ENCODE measurements around the gene ATP1B3. TPM values are rescaled to one million over a fixed set of nuclear protein-coding genes. Genes with fewer than 3 reads are reported as not detected.
"Not testable (repeated sequence)": the region's sequence is repeated elsewhere in the genome, so short reads cannot be mapped to it uniquely, and the experiment has no call there.

ATP1B3 gene
- total RNA-seq, 2 donors from 2014 or later, result 182 to 194 TPM

DNA sequence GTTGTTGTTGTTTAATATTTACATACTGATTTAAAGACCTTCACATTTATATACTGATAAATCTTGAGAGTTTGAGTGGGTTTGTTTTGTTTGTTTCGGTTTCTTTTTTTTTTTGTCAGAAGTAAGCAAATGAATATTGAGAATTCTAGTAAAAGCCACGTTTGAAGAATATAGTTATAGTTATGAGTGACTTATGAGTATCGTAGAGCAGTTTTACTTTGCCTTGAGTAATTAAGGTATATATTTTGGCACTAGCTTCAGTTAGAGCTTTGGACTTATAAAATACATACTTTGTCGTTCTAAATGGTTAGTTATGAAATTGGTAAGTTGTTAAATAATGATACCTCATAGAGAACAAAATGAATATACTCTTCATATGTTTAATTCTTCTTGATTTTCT is 27.8 kb downstream of the ATP1B3 start:
- no peaks in the 10 kb centered on the region for H3K27me3 ChIP-seq (ENCODE audit: control insufficient read depth, insufficient read depth, low read length, poor library complexity, severe bottlenecking)
- WGBS, 2 experiments (ENCODE audit: insufficient coverage in 1 of 2, insufficient read length in 1 of 2), result 85 to 100% methylated on average over 2 to 4 of the region's 4 CpGs
- TF ChIP-seq, protein P1, sequence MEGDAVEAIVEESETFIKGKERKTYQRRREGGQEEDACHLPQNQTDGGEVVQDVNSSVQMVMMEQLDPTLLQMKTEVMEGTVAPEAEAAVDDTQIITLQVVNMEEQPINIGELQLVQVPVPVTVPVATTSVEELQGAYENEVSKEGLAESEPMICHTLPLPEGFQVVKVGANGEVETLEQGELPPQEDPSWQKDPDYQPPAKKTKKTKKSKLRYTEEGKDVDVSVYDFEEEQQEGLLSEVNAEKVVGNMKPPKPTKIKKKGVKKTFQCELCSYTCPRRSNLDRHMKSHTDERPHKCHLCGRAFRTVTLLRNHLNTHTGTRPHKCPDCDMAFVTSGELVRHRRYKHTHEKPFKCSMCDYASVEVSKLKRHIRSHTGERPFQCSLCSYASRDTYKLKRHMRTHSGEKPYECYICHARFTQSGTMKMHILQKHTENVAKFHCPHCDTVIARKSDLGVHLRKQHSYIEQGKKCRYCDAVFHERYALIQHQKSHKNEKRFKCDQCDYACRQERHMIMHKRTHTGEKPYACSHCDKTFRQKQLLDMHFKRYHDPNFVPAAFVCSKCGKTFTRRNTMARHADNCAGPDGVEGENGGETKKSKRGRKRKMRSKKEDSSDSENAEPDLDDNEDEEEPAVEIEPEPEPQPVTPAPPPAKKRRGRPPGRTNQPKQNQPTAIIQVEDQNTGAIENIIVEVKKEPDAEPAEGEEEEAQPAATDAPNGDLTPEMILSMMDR (conservative IDR thresholded peaks at IDR 0.05), result no peak
- Mint-ChIP-seq H3K4me1 (peaks cover 1% of the 10 kb centered on the region), H3K36me3 (ENCODE audit: low read depth) (peaks cover 57% of the 10 kb centered on the region), H3K27me3 (ENCODE audit: insufficient read depth) (no peaks in the 10 kb centered on the region), H3K27ac (no peak overlapping the region), H3K4me3 (no peak overlapping the region), H3K9me3 (peaks cover 17% of the 10 kb centered on the region)
- no peak overlapping the region for H3K4me3 ChIP-seq (ENCODE audit: low read length)
- H3K9me3 ChIP-seq (ENCODE audit: control insufficient read depth, low read length), result peaks cover 17% of the 10 kb centered on the region
- peaks cover 68% of the 10 kb centered on the region for H3K36me3 ChIP-seq (ENCODE audit: control insufficient read depth, insufficient read depth, low read length)
- no peak overlapping the region for H3K27ac ChIP-seq (ENCODE audit: low read depth, low read length)
- no peak for DNase-seq
- H3K9ac ChIP-seq (ENCODE audit: extremely low read depth, low read length, poor library complexity, severe bottlenecking), result no peak overlapping the region
- peaks cover 4% of the 10 kb centered on the region for H3K4me1 ChIP-seq (ENCODE audit: control insufficient read depth, insufficient read depth, low read length)

DNA sequence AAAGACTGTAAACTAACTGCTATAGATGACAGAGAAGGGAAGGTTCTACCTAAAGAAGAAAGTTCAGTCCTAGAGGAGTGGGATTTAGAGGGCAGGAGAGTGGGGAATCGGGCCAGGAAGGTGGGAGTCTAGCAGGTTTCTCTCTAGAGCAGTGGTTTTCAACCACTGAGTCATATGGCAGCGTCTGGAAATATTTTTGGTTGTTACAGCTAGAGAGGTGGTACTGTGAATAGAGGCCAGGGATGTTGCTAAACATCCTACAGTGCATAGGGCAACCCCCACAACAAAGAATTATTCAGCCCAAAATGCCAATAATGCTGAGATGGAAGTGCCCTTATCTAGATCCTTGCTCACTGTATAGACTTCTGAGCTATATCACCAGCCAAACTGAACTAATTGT is 28.7 kb downstream of the ATP1B3 start:
- no peaks in the 10 kb centered on the region for H3K27me3 Mint-ChIP-seq (ENCODE audit: insufficient read depth)
- Histone ChIP-seq H3K9me3 (ENCODE audit: control insufficient read depth, low read length) (peaks cover 7% of the 10 kb centered on the region), H3K4me3 (ENCODE audit: low read length) (no peak overlapping the region), H3K27ac (ENCODE audit: low read depth, low read length) (no peak overlapping the region), H3K9ac (ENCODE audit: extremely low read depth, low read length, poor library complexity, severe bottlenecking) (no peak overlapping the region), H3K4me1 (ENCODE audit: control insufficient read depth, insufficient read depth, low read length) (peaks cover 4% of the 10 kb centered on the region), H3K36me3 (ENCODE audit: control insufficient read depth, insufficient read depth, low read length) (peaks cover 69% of the 10 kb centered on the region), H3K27me3 (ENCODE audit: control insufficient read depth, insufficient read depth, low read length, poor library complexity, severe bottlenecking) (no peaks in the 10 kb centered on the region)
- TF ChIP-seq, protein P1 (conservative IDR thresholded peaks at IDR 0.05), result no peak
- H3K36me3 Mint-ChIP-seq (ENCODE audit: low read depth), result peaks cover 58% of the 10 kb centered on the region
- DNase-seq, result no peak
- H3K27ac Mint-ChIP-seq, result no peak overlapping the region
- H3K4me3 Mint-ChIP-seq, result no peak overlapping the region
- 92 to 100% methylated on average over 1 to 2 of the region's 2 CpGs for WGBS, 2 experiments (ENCODE audit: insufficient coverage in 1 of 2, insufficient read length in 1 of 2)
- peaks cover 8% of the 10 kb centered on the region for H3K9me3 Mint-ChIP-seq
- peaks cover 1% of the 10 kb centered on the region for H3K4me1 Mint-ChIP-seq

DNA sequence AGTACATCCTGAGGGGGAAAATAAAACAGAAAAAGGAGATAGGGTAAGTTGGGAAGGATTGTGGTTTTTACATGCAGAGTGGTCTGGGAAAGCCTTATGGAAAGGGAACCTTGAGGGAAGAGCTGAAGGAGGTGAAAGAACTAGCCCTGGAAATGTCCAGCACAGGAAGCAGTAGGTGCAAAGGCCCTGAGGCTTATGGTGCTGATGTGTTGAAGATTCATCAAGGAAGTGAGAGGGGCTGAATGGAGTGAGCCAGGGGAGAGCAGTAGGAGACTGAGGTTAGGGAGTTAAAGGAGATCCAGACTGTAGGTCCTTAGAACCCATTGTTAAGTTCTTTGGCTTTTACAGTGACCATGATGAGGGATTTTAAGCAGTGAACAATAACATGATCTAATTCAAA is 33.0 kb downstream of the ATP1B3 start:
- Histone ChIP-seq H3K27ac (ENCODE audit: low read depth, low read length) (no peak overlapping the region), H3K27me3 (ENCODE audit: control insufficient read depth, insufficient read depth, low read length, poor library complexity, severe bottlenecking) (no peaks in the 10 kb centered on the region), H3K36me3 (ENCODE audit: control insufficient read depth, insufficient read depth, low read length) (peaks cover 86% of the 10 kb centered on the region), H3K4me1 (ENCODE audit: control insufficient read depth, insufficient read depth, low read length) (peaks cover 4% of the 10 kb centered on the region), H3K9ac (ENCODE audit: extremely low read depth, low read length, poor library complexity, severe bottlenecking) (no peak overlapping the region), H3K9me3 (ENCODE audit: control insufficient read depth, low read length) (peaks cover 12% of the 10 kb centered on the region), H3K4me3 (ENCODE audit: low read length) (no peak overlapping the region)
- TF ChIP-seq, protein P1 (conservative IDR thresholded peaks at IDR 0.05), result no peak
- Mint-ChIP-seq H3K27me3 (ENCODE audit: insufficient read depth) (no peaks in the 10 kb centered on the region), H3K27ac (no peak overlapping the region), H3K36me3 (ENCODE audit: low read depth) (peaks cover 73% of the 10 kb centered on the region), H3K4me1 (peaks cover 1% of the 10 kb centered on the region), H3K9me3 (peaks cover 9% of the 10 kb centered on the region), H3K4me3 (no peak overlapping the region)
- DNase-seq, result no peak

DNA sequence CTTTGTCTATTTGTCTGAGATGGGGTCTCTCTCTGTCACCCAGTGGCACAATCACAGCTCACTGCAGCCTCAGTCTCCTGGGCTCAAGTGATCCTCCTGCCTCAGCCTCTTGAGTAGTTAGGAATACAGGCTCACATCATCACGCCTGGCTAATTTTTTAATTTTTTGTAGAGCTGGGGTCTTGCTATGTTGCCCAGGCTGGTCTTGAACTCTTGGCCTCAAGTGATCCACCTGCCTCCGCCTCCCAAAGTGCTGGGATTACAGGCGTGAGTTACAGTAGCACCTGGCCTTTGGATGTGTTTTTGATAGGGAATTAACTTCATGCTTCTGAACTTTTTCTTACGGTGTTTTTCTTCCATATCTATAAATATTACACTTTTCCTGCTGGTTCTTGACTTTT is 33.5 kb downstream of the ATP1B3 start:
- not testable (repeated sequence) for H3K4me3 Mint-ChIP-seq; DNase-seq; H3K27ac Mint-ChIP-seq; H3K4me1 Mint-ChIP-seq; H3K4me3 ChIP-seq (ENCODE audit: low read length); H3K27me3 ChIP-seq (ENCODE audit: control insufficient read depth, insufficient read depth, low read length, poor library complexity, severe bottlenecking); H3K9me3 Mint-ChIP-seq; H3K27ac ChIP-seq (ENCODE audit: low read depth, low read length); H3K9ac ChIP-seq (ENCODE audit: extremely low read depth, low read length, poor library complexity, severe bottlenecking); H3K27me3 Mint-ChIP-seq (ENCODE audit: insufficient read depth); H3K4me1 ChIP-seq (ENCODE audit: control insufficient read depth, insufficient read depth, low read length)
- 95 to 99% methylated on average over 4 of the region's 4 CpGs for WGBS, 2 experiments (ENCODE audit: insufficient coverage in 1 of 2, insufficient read length in 1 of 2)
- peaks cover 88% of the 10 kb centered on the region for H3K36me3 ChIP-seq (ENCODE audit: control insufficient read depth, insufficient read depth, low read length)
- peaks cover 77% of the 10 kb centered on the region for H3K36me3 Mint-ChIP-seq (ENCODE audit: low read depth)
- peaks cover 12% of the 10 kb centered on the region for H3K9me3 ChIP-seq (ENCODE audit: control insufficient read depth, low read length)

All from endodermal cell (in vitro differentiated cells).